DOHH2 (cell line): Measurements from ENCODE around the gene ITPR1.

Source experiments
- EZH2phosphoT487 ChIP-seq: fragments of 200-600 bp; sonication (generic); IDR thresholded peaks from 2 replicates; pipeline ENCODE4 v1.6.1; 2017; ENCODE audit warnings: borderline replicate concordance, mild to moderate bottlenecking, antibody characterized with exemption, low read length, moderate library complexity, mixed read lengths
- TF ChIP-seq, protein P1 (sequence below): fragments of 200-600 bp; sonication (generic); IDR thresholded peaks from one replicate; pipeline ENCODE4 v1.5.1; 2014; ENCODE audit warnings: antibody characterized with exemption, mild to moderate bottlenecking, low read depth, low read length; ENCODE audit not compliant: poor library complexity, severe bottlenecking

DNA sequence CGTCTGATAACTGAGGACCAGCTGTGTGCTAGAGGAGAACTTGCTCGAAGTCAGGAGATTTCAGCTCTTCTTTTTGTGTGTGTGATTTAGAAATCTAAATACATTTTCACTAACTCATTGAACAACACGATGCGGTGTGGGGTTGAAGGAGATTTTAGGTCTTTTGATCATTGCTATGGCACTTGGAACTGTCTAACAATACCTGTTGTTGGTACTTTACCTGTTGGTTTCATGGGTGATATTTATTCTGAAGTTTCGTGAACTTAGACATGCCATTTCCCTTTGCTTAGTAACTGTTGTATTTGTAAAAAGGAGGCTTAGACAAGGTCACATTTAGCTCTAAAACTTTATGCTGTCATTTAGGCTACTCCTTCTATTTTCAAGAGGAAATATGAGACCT lies 99.9 kb downstream of the ITPR1 start:
- TF ChIP-seq, protein P1, sequence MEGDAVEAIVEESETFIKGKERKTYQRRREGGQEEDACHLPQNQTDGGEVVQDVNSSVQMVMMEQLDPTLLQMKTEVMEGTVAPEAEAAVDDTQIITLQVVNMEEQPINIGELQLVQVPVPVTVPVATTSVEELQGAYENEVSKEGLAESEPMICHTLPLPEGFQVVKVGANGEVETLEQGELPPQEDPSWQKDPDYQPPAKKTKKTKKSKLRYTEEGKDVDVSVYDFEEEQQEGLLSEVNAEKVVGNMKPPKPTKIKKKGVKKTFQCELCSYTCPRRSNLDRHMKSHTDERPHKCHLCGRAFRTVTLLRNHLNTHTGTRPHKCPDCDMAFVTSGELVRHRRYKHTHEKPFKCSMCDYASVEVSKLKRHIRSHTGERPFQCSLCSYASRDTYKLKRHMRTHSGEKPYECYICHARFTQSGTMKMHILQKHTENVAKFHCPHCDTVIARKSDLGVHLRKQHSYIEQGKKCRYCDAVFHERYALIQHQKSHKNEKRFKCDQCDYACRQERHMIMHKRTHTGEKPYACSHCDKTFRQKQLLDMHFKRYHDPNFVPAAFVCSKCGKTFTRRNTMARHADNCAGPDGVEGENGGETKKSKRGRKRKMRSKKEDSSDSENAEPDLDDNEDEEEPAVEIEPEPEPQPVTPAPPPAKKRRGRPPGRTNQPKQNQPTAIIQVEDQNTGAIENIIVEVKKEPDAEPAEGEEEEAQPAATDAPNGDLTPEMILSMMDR, result no peak
- no peak for TF ChIP-seq EZH2phosphoT487
